BE2C (cell line): Measurements from ENCODE around the gene CYP2A6.
"Not testable (repeated sequence)": the region's sequence is repeated elsewhere in the genome, so short reads cannot be mapped to it uniquely, and the experiment has no call there.

Experiments used
- DNase-seq: peaks from one replicate; pipeline ENCODE4 v3.0.0-alpha.2; 2020
- H3K27me3 ChIP-seq: fragments of 250-450 bp; sonication (Bioruptor Pico); 2 replicates; pipeline ENCODE4 v1.5.1; 2020; ENCODE audit warnings: mild to moderate bottlenecking
- H3K36me3 ChIP-seq: fragments of 250-450 bp; sonication (Bioruptor Pico); 2 replicates; pipeline ENCODE4 v1.5.1; 2020; ENCODE audit warnings: mild to moderate bottlenecking
- H3K4me1 ChIP-seq: fragments of 250-450 bp; sonication (Bioruptor Pico); 2 replicates; pipeline ENCODE4 v1.5.1; 2020
- H3K4me3 ChIP-seq: 2 replicates; pipeline ENCODE4 v1.5.1; 2011; ENCODE audit warnings: low read depth, low read length
- H3K9me3 ChIP-seq: fragments of 250-450 bp; sonication (Bioruptor Pico); 2 replicates; pipeline ENCODE4 v1.5.1; 2020
- TF ChIP-seq, protein P1 (sequence below): IDR thresholded peaks from 2 replicates; pipeline ENCODE4 v1.5.1; 2012; ENCODE audit warnings: mild to moderate bottlenecking, low read depth, low read length

Gene CYP2A6

DNA sequence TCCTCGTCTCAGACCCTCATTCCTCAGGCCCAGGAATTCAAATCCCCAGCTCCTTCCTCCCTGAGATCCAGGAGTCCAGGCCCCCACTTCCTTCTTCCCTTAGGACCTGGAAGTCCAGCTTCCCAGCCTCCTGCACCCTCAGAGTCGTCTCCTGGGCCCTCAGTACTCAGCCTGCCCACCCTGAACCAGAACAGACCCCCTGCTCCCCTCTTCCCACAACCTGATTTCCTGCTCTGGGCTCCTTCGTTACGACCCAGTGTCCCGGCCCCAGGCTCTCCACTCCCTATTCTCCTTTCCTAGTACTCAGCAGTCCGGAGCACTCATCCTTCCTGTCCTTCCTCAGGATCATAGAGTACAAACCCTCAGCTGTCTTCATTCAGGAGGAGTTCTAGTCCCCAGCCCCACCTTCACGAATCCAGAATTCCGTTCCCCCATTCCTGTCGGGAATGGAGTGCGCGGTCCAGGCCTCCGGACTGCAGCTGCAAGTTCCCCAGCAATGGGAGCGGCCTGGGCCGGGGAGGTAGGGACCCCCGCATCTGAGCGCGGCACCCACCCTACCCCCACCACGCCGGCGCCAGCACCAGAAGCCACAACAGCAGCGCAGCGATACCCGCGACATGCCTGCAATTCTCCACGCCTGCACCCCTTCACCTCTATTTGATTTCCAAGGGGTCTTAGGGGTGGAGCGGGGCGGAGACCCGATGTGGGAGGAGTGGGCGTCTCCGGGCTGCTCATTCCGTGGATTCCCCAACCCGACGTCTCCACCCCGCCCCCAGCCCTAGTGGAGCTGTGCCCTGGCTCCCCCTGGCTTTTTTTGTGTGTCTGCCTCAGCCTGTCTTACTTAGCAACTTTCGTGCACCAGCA is 38.5 kb downstream of the CYP2A6 start:
- Histone ChIP-seq H3K4me3 (peak overlapping the region; percentile 26), H3K27me3 (no peaks in the 10 kb centered on the region), H3K4me1 (peaks cover 3% of the 10 kb centered on the region; the same call in 1 of the 2 replicates), H3K9me3 (no peaks in the 10 kb centered on the region), H3K36me3 (peaks cover 27% of the 10 kb centered on the region)
- TF ChIP-seq, protein P1, sequence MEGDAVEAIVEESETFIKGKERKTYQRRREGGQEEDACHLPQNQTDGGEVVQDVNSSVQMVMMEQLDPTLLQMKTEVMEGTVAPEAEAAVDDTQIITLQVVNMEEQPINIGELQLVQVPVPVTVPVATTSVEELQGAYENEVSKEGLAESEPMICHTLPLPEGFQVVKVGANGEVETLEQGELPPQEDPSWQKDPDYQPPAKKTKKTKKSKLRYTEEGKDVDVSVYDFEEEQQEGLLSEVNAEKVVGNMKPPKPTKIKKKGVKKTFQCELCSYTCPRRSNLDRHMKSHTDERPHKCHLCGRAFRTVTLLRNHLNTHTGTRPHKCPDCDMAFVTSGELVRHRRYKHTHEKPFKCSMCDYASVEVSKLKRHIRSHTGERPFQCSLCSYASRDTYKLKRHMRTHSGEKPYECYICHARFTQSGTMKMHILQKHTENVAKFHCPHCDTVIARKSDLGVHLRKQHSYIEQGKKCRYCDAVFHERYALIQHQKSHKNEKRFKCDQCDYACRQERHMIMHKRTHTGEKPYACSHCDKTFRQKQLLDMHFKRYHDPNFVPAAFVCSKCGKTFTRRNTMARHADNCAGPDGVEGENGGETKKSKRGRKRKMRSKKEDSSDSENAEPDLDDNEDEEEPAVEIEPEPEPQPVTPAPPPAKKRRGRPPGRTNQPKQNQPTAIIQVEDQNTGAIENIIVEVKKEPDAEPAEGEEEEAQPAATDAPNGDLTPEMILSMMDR, result no peak
- no peak for DNase-seq

DNA sequence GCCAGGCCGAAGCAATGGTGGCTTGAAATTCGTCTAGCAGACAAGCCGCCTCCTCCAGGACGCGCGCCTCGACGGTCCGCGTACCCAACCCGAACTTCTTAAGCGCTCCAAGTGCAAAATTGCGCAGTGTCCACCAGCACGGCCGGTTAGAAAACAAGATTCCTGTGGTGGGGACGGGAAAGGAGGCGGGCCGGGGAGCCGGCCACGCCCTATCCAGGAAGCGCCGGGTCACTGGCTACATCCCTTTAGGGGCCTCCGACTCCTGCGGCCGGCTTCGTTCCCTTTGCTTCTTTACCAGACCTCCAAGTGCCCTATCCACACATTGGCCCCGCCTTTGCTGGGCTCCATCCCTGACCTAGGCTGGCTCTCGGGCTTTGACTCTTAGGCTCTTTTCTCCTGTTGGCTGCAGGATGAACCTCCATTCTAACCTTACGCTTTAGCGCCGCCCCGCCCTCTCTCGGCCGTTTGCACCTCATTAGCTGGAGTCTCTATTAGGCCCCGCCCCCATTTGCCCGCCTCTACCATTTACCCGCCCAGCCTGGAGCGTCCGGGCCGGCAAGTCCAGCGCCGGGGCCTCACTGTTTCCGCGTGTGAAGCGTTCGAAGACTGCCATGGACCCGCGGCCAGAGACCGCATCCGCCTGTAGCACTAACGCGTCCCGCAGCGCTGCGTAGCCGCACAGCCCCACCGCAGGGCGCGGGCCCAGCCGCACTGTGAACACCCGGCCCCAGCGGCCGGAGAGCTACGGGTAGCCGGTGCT is 39.4 kb downstream of the CYP2A6 start:
- H3K27me3 ChIP-seq, H3K4me1 ChIP-seq, H3K9me3 ChIP-seq: not testable (repeated sequence)
- DNase-seq, result peak; percentile 71
- Histone ChIP-seq H3K4me3 (peak overlapping the region; percentile 51), H3K36me3 (peaks cover 27% of the 10 kb centered on the region)

DNA sequence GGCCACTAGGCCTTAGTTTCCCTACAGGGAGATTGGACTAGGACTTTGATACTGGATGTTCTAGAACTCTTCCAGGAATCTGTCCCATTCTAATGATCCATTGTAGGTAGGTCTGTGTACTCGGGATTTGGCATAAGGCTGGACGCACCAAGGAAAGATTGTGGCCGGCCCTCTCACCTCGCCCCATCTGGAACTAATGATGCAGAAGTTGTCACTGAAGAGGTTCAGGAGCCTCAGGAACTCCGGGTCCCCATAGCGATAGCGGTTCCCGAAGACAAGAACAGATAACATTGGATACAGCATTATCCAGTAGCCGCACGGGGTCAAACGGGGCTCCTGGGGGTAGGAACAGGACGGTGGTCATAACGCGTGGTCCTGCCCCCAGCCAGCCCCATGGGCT is 40.1 kb downstream of the CYP2A6 start:
- peaks cover 6% of the 10 kb centered on the region for H3K4me1 ChIP-seq
- H3K9me3 ChIP-seq, result no peaks in the 10 kb centered on the region
- H3K36me3 ChIP-seq, result peaks cover 27% of the 10 kb centered on the region
- H3K27me3 ChIP-seq, result no peaks in the 10 kb centered on the region
- H3K4me3 ChIP-seq, result no peak overlapping the region
- no peak for DNase-seq
- TF ChIP-seq, protein P1, result no peak

DNA sequence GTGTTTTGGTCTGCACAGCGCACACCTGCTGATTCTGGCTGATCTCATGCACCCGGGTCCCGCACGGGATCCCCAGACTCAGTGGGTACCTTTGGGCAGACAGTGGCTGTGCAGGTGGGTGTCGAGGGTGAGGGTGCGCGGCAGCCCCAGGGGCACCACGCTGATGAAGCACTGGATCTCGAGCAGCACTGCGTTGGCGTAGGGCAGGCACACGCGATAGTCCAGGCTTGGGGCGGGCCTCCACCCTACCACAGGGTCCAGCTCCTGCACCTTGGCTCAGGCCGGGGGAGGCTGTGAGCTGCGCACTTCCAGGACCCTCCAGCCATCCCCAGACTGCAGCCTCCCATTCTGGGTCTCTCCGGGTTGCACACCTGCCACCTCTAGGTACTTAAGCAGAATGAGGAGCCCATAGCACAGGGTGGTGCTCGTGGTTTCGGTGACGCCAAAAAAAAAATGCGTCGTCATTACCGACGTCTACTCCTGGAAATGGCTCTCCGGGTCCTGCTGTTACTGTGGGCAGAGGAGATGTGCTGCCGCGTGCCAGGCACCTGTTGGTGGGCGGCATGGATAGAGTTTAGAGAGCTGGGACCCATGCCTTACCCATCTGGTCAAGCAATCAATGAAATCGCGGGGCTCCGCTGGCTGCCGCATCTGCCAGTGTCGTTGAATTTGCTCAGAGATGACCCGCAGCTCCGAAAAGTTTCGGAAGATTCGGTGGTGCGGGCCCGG is 40.7 kb downstream of the CYP2A6 start:
- H3K36me3 ChIP-seq, result peaks cover 27% of the 10 kb centered on the region
- H3K4me3 ChIP-seq, result no peak overlapping the region
- DNase-seq, result no peak
- no peaks in the 10 kb centered on the region for H3K9me3 ChIP-seq
- no peaks in the 10 kb centered on the region for H3K27me3 ChIP-seq
- TF ChIP-seq, protein P1, result no peak
- peaks cover 11% of the 10 kb centered on the region for H3K4me1 ChIP-seq

DNA sequence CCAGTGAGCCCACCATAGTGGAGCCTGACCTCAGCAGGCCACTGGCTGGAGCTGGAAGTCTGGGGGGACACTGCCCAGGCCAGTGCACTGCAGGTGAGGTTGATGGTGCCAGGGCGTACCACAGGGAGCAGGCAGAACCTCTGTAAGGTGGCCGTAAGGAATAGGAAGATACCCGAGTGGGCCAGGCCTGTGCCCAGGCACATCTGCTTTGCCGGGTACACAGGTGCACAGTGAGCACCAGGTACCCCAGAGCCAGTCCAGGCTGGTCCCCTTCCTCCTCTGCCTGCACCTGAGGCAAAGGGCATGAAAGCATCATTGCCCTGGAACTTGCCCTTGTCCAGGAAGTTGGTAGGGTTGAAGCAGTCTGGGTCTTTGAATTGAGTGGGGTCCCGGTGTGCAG is 41.8 kb downstream of the CYP2A6 start:
- Histone ChIP-seq H3K9me3 (no peaks in the 10 kb centered on the region), H3K36me3 (peaks cover 30% of the 10 kb centered on the region), H3K27me3 (no peaks in the 10 kb centered on the region), H3K4me3 (no peak overlapping the region), H3K4me1 (peaks cover 20% of the 10 kb centered on the region)
- no peak for DNase-seq
- TF ChIP-seq, protein P1, result no peak

DNA sequence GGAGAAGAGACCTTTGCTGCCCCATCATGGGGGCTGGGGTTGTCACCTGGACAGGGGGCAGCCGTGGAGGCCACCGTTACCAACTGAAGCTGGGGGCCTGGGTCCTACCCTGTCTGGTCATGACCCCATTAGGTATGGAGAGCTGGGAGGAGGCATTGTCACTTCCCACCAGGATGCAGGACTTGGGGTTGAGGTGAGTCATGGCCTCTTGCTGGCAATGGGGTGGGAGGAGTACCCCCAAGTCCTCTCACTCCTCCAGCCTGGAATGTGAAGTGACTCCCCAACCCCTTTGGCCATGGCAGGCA is 42.3 kb downstream of the CYP2A6 start:
- H3K4me1 ChIP-seq, result peaks cover 25% of the 10 kb centered on the region
- TF ChIP-seq, protein P1, result no peak
- H3K9me3 ChIP-seq, result no peaks in the 10 kb centered on the region
- DNase-seq, result no peak
- H3K27me3 ChIP-seq, result no peaks in the 10 kb centered on the region
- no peak overlapping the region for H3K4me3 ChIP-seq
- peaks cover 34% of the 10 kb centered on the region for H3K36me3 ChIP-seq
